DND-41 (cell line): ENCODE data around the gene ETS2.

Source experiments
- EZH2 ChIP-seq: IDR thresholded peaks from 3 replicates; pipeline ENCODE4 v1.6.1; 2012; ENCODE audit warnings: borderline replicate concordance, low read depth, mild to moderate bottlenecking, moderate library complexity, low read length, inconsistent platforms; ENCODE audit not compliant: severe bottlenecking
- TF ChIP-seq, protein P1 (sequence below): IDR thresholded peaks from 2 replicates; pipeline ENCODE4 v1.5.1; 2012; ENCODE audit warnings: borderline replicate concordance, low read length, moderate library complexity, mild to moderate bottlenecking; ENCODE audit not compliant: poor library complexity, severe bottlenecking; ENCODE audit errors: extremely low read depth

DNA sequence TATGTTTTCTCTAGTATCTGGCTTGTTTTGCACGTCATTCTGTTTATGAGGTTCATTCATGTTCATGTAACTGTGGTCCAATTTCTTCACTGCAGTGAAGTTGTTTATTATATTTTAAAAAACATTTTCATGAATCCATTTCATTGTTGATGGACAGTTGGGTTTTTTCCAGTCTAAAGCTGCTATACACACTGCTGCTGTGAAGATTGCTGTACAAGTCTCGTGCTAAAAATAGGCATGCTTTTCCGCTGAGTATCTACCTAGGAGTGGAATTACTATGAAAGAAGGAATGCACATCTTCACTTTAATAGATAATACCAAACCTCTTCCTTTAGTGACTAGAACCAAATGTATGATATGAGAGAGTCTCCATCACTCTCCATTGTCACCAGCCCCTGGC, 49.0 kb upstream of the ETS2 start:
- TF ChIP-seq, protein P1, sequence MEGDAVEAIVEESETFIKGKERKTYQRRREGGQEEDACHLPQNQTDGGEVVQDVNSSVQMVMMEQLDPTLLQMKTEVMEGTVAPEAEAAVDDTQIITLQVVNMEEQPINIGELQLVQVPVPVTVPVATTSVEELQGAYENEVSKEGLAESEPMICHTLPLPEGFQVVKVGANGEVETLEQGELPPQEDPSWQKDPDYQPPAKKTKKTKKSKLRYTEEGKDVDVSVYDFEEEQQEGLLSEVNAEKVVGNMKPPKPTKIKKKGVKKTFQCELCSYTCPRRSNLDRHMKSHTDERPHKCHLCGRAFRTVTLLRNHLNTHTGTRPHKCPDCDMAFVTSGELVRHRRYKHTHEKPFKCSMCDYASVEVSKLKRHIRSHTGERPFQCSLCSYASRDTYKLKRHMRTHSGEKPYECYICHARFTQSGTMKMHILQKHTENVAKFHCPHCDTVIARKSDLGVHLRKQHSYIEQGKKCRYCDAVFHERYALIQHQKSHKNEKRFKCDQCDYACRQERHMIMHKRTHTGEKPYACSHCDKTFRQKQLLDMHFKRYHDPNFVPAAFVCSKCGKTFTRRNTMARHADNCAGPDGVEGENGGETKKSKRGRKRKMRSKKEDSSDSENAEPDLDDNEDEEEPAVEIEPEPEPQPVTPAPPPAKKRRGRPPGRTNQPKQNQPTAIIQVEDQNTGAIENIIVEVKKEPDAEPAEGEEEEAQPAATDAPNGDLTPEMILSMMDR: no peak
- TF ChIP-seq EZH2: no peak
